Activated CD8-positive, alpha-beta memory T cell treated with anti-CD3 and anti-CD28 coated beads, Interleukin-2, amount 50 U/mL, for 1 hour (primary cell): ENCODE data around the gene SLC66A1.

Experiments
- DNase-seq: peaks from one replicate; pipeline ENCODE4 v3.0.0-alpha.2; 2020; ENCODE audit errors: extremely low read depth

The SLC66A1 gene

DNA sequence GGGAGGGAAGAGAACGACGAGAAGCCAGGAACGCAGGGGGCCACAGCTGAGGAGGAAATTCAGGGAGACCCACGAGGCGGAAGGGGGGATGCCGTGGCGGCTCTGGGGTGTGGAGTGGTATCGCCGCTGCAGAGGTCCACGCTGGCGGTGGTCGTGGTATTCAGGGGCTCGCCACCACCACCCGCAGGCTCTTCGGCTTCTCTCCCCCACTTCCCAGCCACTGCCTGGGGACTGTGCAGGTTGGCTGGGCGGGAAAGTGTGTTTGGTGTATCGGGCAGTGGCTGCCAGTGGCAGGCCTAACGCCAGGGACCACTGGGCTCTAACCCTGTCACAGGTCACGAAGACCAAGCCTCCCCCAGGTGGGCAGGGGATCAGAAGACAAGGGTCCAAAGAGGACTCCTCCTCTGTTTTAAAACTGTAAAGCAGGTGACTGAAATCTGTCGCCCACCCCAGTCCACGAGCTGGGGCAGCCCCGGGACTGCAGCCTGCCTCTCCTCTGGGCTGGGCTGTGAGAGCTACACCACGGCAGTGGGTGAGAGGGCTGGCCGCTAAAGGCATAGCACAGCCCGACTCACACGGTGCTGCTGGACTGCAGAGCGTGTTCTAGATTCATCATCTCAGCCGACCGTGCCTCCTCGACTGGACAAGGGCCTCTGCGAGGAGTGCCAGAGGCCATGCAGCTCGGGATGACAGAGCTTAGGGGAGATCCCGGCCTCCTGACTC, 30.9 kb downstream of the SLC66A1 start:
- no peak for DNase-seq

DNA sequence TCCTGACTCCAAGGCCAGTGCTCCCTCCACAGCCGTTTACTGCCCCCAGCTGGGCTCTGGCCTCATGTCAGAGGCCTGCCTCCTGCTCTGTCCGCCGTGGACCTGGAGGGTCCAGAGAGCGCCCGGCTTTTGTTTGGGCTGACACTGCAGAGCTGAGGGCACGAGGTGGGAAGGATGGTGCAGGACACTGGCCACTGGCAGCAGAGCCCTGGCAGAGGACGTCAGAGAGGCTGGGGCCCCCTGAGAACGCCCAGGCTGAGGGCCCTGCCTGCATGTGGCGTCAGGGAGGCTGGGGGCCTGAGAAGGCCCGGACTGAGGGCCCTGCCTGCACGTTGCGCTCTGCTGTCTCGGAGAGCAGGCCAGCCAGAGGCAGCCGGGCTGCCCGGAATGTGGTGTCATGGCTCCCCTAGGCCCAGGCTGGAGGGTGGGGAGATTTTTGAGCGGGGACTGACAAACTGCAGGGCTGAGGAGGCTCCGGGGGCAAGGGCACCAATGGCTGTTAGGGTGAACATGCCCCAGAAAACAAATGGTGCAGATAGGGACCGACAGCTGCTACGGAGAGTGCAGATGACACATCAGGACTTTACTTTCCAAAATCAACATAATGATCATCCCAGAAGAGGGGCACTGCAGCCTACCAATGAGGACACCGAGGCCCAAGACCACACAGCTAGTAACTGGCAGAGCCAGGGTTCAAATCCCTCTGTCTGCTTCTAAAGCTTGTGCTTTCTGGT, 31.7 kb downstream of the SLC66A1 start:
- no peak for DNase-seq

DNA sequence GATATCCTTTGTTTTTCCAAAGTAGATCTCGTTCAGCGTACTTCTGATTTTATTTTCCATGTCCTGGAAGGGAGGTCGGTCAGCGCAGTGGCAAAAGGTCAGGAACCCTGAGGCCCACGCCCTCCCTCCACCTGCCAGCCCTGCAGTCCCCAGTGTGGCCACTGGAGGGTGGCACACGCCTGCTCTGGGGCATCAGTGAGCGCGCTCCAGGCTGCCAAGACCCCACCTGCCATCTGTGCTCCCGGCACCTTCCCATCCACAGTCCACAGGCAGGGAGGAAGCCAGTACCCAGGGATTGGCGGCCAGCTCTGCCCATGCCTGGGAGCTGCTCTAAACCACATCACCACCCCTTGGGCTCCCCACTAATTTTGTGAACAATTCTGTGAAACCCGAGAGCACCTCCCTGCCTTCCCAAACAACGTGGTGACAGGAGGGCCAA, 32.3 kb downstream of the SLC66A1 start:
- DNase-seq, result no peak

DNA sequence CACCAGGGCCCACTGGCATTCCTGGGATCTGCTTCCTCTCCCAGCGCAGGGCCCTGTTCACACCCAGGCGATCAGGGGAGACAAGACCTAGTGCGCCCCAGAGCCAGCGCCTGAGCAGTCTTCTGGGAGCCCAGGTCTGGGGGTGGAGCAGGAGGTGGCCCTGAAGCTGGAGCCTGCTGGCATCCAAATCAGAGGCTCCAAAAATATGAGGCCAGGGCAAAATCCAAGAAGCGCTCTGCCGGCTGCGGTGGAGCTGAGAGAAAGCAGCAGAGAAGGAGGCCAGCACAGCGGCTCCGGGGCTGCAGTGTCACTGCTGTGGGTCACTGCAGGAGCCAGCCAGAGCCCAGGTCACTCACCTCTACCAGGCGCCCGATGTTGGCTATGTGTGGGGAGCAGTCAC, 32.7 kb downstream of the SLC66A1 start:
- no peak for DNase-seq

DNA sequence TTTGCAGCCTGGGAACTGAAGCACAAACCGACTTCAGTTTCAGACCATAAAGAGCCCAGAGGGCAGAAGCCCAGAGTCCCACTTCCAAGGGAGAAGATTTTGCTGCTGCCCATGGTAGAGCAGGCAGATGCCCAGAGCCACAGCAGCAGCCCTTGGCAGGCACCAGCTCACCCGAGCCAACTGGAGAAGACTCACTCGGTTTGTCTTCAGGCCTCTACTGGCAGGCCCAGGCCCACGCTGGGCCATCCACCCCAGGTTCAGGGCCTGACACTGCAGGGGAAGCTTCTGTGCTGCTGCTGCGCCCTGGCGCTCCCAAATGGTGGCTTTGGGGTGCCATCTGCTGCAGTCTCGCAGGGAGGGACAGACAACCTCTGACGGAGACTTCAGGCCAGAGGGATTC, 33.3 kb downstream of the SLC66A1 start:
- DNase-seq, result no peak

DNA sequence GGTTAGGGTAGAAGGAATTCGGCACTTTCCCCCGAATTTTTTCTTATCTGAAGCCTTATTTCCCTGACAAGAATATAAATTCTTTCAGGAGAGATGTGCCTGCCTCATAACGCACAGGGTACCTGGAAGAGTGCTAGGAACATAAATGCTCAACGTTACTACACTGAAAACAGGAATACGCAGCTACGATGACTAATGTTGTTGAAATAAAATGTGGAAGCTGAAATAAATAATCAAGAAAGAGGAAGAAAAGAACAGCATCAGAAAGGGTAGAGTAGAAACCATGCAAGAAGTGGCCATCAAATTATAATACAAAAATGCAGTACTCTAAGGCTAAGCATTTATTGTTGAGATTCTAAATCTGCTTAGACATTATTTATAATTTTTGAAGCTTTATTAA, 33.9 kb downstream of the SLC66A1 start:
- no peak for DNase-seq

DNA sequence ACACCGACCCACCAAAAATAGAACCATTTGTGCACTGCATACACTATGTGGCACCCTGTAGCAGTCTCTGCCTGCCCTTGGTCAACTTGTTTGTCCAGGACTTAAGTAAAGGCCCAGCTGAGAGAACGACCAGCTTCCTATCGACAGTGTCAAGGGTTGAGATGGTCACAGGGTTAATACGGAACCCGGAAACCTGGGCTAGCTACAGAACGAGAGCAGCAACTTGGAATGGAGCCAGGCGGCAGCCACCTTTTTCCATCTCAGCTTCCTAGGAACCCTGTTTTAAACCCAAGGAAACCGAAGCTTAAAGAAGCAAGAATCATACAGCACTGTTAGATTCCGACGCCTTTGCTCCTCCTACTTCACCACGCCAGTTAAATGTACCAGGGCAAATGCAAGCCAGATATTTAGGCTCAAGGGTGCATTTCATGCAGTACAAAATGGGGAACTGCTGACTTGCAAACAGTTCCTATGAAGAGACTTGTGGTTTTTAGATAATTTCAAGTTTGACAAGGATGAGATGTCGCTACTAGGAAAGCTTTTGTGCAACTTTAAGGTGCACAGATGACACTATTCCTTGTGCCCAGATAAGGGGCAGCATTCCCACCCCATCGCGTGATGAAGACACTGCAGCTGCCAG, 35.5 kb downstream of the SLC66A1 start:
- DNase-seq, result no peak

DNA sequence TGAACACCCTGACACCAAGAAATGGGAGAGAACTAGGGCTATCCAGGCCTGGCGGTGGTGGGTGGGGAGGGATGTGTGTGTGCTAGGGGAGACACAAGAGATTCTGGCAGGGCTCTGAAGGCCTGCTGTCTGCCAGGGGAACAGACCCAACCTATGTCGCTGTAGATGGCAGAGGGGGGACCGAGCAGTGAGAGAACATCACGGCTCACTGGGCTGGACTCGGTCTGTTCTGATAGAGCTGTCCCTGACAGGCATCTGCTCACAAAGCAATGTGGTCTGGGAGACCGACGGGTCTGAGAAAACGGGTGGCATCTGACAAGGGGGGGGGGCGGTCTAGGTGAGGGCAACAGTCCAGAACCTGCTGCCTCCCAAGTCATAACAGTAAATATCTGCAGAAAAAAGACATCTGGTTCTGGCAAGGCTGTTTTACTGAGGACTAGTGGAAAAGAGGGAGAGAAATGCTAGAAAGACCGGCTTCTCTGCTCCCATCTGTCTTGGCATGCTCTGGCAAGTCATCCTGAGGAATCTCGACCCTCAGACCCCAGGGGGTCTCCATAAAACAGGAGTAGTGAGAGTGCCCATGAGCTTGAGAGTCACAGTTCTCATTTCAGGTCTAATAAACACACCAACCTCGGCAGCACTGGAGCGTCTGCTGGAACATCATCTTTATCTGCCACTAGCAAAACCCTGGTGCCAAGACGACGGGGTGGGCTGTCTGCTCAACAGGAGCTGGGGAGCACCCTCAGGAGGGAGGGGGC, 36.5 kb downstream of the SLC66A1 start:
- no peak for DNase-seq

DNA sequence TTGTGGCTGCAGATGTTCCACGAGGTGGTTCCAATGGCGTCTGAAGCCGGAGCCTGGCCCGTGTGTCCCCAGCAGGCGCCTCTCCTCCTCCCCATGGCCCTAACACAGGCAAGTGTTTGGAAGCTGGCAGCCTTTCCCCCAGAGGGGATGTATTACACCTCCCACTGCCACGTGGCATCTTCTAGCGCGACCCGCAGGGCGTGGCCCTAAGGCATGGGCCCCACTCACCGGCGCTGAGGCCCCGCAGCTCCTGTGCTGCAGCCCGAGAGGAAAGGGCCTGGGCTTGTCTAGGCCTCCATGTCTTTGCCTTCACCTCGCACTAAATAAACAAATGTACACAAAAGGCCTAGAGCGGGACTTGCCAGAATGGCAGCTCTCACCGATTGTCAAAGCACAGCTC, 37.9 kb downstream of the SLC66A1 start:
- DNase-seq, result no peak

DNA sequence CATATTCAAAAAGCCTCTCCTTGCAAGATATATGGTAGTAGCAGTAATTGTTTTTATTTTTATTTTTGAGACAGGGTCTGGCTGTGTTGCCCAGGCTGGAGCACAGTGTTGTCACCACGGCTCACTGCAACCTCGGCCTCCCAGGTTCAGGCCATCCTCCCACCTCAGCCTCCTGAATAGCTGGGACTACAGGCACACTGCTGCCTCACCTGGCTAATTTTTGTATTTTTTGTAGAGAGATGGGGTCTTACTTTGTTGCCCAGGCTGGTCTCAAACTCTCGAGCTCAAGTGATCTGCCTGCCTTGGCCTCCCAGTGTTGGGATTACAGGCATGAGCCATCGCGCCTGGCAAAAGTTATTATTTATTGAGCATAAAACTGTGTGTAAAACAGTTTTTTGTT, 38.4 kb downstream of the SLC66A1 start:
- no peak for DNase-seq

DNA sequence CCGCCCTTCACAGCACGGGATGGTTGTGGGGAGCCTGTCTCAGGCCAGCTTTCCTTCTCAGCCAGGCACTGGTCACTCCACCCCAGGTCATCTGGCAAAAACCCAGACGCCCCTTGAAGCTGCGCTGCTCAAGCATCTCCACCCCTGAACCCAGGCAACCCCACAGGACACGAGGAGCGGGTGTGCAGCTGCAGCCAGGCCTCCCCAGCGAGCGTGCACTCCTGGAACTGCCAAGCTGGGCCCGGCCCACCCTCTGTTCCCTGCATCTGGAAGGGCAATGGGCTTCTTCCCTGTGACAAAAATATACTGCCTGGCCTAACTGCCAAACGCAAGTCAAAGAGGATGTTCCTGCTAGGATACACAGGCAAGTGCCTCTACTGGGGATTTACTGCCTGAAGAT, 39.7 kb downstream of the SLC66A1 start:
- no peak for DNase-seq

DNA sequence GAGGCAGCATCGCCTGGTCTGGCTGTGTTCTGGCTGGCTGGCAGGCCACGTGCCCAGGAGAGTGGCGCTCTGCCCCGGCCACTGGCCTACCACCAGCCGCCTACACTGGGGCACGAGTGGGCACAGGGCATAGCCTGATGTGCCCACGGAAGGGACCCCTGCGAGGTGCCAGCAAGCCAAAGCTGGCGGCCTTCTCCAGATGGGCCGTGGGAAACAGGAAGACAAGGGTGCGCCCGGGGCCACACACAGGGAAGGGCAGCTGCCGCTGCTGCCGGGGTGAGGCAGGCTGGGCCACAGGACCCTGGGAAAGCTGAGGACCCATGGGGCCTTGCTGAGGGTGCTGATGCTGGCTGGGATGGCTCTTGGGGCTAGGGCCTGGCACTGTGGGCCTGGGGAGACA, 40.7 kb downstream of the SLC66A1 start:
- DNase-seq, result no peak

DNA sequence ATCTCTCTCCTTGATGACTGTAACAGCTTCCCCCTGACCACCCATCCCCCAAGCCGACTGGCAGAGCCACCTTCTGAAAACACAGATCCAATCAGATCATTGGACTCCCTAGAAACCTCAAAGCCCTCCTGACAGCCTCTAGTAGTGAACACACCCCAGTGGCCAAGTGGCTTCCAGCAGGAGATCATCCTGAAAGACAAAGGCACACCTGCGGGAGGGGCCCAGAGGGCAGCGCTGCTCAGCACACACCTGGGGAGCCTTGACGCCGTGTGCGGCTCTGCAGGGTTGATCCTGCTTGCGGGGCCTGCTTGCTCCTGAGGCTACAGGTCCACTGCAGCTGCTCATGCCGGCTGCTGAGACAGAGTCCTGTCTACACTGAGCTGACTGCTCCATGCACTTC, 41.5 kb downstream of the SLC66A1 start:
- DNase-seq, result no peak

DNA sequence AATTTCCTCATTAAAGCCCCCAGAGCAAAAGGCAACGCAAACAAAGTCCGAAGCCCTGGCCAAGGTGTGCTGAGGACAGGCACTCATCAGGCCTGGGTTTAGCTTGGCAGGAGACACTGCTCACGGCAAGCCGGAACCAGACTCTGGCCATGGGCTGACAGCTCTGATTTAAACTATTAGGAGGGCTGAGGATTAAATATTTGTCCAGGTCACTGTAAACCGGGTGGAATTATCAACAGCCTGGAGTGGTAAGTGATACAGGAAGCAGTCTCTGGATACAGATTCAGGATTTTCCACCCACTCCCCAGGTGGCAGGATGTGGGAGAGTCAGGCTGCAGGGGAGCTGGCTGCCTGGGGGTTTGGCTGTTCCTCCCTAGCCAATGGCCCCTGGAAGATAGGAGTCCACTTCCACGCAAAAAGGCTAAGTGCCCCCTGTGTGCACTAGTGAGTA, 42.4 kb downstream of the SLC66A1 start:
- no peak for DNase-seq

DNA sequence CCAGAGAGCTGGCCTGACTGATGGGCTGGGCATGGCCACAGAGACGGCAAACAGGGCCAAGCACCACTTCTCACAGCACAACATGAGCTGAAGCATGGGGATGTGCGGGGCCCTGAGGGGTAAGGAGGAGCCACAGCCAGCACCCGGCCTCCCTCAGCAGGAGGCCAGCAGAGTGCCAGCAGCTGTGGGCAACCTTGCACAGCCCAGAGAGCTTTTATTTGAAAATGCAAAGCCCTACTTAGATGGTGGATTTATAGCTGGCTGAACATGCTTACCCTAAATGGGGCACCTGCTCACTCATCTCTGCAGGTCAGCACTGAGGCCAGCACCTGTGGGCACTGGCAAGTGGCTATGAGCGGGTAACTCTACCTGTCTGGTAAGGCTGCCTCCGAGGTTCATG, 44.1 kb downstream of the SLC66A1 start:
- no peak for DNase-seq

DNA sequence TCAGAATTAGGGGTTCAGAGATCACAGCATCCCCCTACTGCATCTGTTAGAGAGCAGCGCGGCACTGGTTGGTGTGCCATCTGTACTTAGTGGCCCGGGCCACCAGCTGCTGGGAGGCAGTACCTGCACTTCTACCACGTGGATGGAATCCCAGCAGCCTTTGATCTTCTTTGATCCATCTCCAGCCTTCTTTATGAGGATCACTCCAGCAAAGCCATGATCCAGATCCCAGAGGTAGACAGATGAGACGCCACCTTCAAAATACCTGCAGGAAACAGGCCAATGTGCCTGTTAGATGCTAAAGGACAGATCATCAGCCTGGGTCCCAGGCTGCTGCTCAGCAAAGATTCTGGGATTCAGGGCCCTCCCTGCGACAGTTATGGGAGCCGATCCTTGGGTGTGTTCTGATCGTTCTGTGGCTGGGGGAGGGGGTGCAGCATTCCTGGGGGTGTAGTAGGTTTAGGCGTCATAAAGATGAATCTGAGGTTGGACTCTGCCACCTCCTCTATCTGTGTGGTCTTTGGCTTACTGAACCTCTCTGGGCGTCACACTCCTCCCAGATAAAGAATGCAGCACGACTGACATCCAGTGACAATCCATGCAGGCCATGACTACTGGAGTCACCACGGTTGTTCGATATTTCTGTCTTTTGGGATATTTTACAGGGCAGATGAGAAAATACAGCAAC, 45.3 kb downstream of the SLC66A1 start:
- no peak for DNase-seq

DNA sequence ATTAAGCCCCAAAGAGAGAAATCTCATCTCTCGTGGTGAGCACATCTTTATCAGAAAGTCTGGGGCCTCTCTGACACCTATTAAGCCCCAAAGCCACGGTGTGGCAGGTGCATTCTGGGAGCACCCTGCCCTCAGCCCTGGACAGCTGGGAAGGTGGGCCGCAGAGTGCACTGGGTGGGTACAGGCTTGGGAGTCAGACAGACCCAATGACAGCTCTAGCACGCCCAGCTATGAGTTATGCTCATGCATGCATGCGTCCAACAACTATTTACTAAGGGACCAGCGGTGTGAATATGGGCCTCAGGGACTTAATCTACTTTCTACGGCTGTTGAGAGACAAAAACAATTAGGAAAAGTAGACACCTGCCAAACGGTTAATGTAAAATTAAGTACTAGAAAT, 46.6 kb downstream of the SLC66A1 start:
- no peak for DNase-seq

DNA sequence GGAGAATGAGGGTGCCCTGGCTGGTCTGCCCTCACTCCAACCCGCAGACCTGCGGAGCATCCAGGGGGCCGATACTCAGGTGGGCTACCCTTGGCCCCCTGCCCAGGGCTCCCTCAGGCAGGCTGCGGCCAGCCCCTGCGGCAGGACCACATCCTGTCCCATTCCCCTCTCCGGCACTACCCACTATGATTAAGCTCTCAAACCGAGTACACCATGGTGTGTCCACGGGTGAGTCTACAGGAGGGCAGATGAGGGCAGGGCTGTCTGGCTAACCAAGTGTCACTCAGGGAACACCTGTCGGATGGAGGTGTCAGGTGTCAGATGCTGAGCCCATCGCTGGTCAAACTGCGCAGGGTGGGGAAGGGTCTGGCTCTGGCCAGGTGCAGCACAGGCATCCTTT, 47.2 kb downstream of the SLC66A1 start:
- DNase-seq, result no peak

DNA sequence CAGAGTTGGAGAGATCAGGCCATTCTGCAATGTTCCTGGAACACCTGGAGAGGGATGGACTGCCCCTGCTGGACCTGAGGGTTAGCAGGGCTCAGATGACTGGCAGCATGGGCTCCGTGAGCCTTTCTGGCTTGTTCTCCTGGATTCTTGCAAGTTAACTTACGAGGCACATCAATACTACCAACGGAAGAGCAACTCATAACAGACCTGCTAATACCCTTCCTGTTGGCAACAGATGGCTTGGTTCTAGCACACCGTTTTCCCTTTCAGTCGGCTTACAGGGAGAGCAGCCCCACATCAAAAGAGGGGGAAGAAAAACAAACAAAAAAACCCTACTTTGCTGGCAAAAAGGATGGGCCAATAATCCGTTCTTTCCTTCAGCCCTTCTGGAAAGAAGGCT, 47.9 kb downstream of the SLC66A1 start:
- no peak for DNase-seq

DNA sequence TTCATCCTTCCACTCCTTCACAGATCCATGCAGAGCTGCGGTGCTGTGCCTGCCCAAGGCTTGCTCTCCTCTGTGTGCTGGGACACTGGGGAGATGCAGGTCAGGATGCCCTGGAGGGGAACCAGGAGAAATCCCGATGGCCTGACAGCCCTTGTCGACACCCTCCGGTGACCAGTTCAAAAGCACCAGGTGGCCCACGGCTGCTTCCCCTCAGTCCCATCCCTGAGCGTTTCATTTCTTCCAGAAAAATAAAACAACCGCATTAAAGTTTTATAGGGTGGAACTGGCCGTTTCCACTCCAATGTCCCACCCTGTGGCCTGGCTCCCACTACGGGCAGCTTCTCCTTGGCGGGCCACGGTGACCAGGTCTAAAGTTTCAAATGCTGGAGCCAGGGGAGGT, 48.3 kb downstream of the SLC66A1 start:
- no peak for DNase-seq

DNA sequence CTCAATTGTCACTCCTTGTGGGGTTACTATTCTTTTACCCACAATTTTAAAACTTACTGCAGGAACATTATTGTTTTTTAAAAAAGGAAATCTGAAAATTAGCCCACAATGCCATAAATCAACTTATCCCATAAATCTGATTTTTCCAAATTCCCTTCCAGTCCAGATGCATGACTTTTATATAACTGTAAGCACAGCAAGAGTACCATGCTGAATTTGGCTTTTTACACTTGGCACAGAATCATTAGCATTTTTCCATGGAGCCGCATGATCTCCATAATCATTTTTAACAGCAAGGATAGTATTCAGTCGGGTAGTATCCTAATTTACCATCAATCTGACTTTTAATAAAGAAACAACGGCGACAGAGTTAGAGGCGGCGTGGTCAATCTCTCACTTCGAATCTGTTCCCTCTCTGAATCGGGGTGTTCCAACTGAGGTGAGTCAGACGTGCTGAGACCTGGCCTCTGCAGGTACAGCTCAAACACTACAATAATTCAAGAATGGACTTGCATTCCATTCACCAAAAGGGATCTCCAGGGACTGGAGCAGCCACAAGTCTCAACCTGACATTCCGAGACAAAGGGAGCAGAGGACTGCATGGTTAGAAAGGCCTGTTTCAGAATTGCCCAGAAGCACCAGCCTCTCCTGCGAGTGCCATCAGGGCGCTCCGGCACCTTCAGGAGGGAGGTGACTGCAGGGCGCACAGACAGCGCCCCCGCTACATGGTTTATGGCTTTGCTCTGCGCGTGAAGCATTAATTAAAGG, 48.9 kb downstream of the SLC66A1 start:
- no peak for DNase-seq
